GM12878 (cell line): ENCODE measurements around the gene SHFL. TPM values are rescaled to one million over a fixed set of nuclear protein-coding genes. Genes with fewer than 3 reads are reported as not detected.

ENCODE experiments used
- CBX3 ChIP-seq: fragments of 200-600 bp; sonication (generic); IDR thresholded peaks from 2 replicates; pipeline ENCODE4 v1.6.1; 2016; ENCODE audit warnings: low read depth, borderline replicate concordance
- CBX5 ChIP-seq: sonication (generic); IDR thresholded peaks from 2 replicates; pipeline ENCODE4 v1.6.1; 2016; ENCODE audit warnings: low read depth, moderate library complexity, mild to moderate bottlenecking, inconsistent platforms
- CHD1 ChIP-seq: IDR thresholded peaks from 2 replicates; pipeline ENCODE4 v1.6.1; 2012; ENCODE audit warnings: low read depth, low read length, improper control_type of control experiment
- CTCF ChIP-seq, 3 experiments: IDR thresholded peaks in 2 of 3; conservative IDR thresholded peaks in 1 of 3; 2 replicates each; pipeline ENCODE4 v1.5.1; 2011; ENCODE audit warnings: low read depth in 3 of 3, low read length in 3 of 3, mild to moderate bottlenecking in 3 of 3, control low read depth in 2 of 3, moderate library complexity in 2 of 3, inconsistent platforms in 1 of 3, mixed read lengths in 1 of 3; ENCODE audit not compliant: control insufficient read depth in 2 of 3, insufficient read depth in 1 of 3; ENCODE audit errors: extremely low read depth in 1 of 3
- GABPA ChIP-seq: IDR thresholded peaks from 2 replicates; pipeline ENCODE4 v1.6.1; 2014; ENCODE audit warnings: antibody characterized with exemption, low read depth, mild to moderate bottlenecking, inconsistent platforms
- HCFC1 ChIP-seq: fragments of 150-350 bp; IDR thresholded peaks from 2 replicates; pipeline ENCODE4 v1.6.1; 2014; ENCODE audit warnings: low read length
- NR2C1 ChIP-seq: fragments of 450-650 bp; IDR thresholded peaks from 2 replicates; pipeline ENCODE4 v1.6.1; 2017; ENCODE audit warnings: antibody characterized with exemption, mild to moderate bottlenecking, moderate library complexity
- POLR2A ChIP-seq: IDR thresholded peaks from 2 replicates; pipeline ENCODE4 v1.6.1; 2011; ENCODE audit warnings: low read depth, mild to moderate bottlenecking, low read length
- RBBP5 ChIP-seq: fragments of 200-600 bp; sonication (generic); conservative IDR thresholded peaks from 2 replicates; pipeline ENCODE4 v1.6.1; 2016
- RELA ChIP-seq: fragments of 450-650 bp; IDR thresholded peaks from 2 replicates; pipeline ENCODE4 v1.8.0; 2014; ENCODE audit warnings: borderline replicate concordance; ENCODE audit not compliant: partially characterized antibody
- RUNX3 ChIP-seq: IDR thresholded peaks from 2 replicates; pipeline ENCODE4 v1.6.1; 2012; ENCODE audit warnings: low read length, inconsistent platforms
- SIN3A ChIP-seq: IDR thresholded peaks from 2 replicates; pipeline ENCODE4 v1.6.1; 2012; ENCODE audit warnings: low read depth, low read length, improper control_type of control experiment
- SKIL ChIP-seq: fragments of 450-650 bp; IDR thresholded peaks from 2 replicates; pipeline ENCODE4 v1.6.1; 2017; ENCODE audit warnings: mild to moderate bottlenecking, low read depth, inconsistent platforms; ENCODE audit not compliant: poor library complexity, severe bottlenecking
- TCF12 ChIP-seq: IDR thresholded peaks from 2 replicates; pipeline ENCODE4 v1.6.1; 2011; ENCODE audit warnings: low read depth, mild to moderate bottlenecking, low read length
- WRNIP1 ChIP-seq: IDR thresholded peaks from 2 replicates; pipeline ENCODE4 v1.6.1; 2011; ENCODE audit warnings: low read depth, low read length, improper control_type of control experiment, borderline replicate concordance
- YY1 ChIP-seq: IDR thresholded peaks from 2 replicates; pipeline ENCODE4 v1.6.1; 2011; ENCODE audit warnings: low read depth, mild to moderate bottlenecking, low read length
- ZNF687 ChIP-seq: fragments of 450-650 bp; IDR thresholded peaks from 2 replicates; pipeline ENCODE4 v1.6.1; 2017; ENCODE audit warnings: mild to moderate bottlenecking, moderate library complexity
- polyA plus RNA-seq, 11 experiments: library from polyadenylated mRNA; depleted of rRNA in 4 of 11; unstranded in 6 of 11; stranded (reverse) in 5 of 11; fragments of >200 nt; fragmentation: Nextera tagmentation in 4 of 11; fragmentation: Illumina TruSeq in 1 of 11; extraction: Ambion mirVana in 4 of 11; extraction: Trizol in 1 of 11; gene quantifications; 1 replicate in 1 of 11; 2 replicates in 10 of 11; pipeline versions ENCODE4 v1.2.1 to v1.2.3, GENCODE V29; 2011 to 2016; ENCODE audit warnings: inconsistent platforms in 2 of 11, missing spikeins in 2 of 11, low read depth in 1 of 11
- total RNA-seq, 4 experiments: library from RNA; depleted of rRNA in 3 of 4; stranded (reverse); fragments of >200 nt in 3 of 4; fragmentation: Illumina TruSeq in 1 of 4; extraction: Trizol in 1 of 4; gene quantifications; 2 replicates each; pipeline versions ENCODE4 v1.2.1 to v1.2.3, GENCODE V29; 2013 to 2021
- TF ChIP-seq, protein P1 (sequence below): fragments of 450-650 bp; formaldehyde crosslinking; IDR thresholded peaks from 2 replicates; pipeline ENCODE4 v1.4.0; 2020; ENCODE audit warnings: mild to moderate bottlenecking, moderate library complexity
- TF ChIP-seq, protein P2 (sequence below): IDR thresholded peaks from 2 replicates; pipeline ENCODE4 v1.6.1; 2012; ENCODE audit warnings: low read depth, low read length, improper control_type of control experiment

The SHFL gene
- total and polyA plus RNA-seq, 10 of the 15 experiments (the other 5 are each of a cell fraction or from before 2014, with no cell fraction given), result 8.0 to 83.8 (median 40.7) TPM

GRCh38 chr19:10102787-10103236 lies 16.7 kb downstream of the SHFL start (continued):
- TF ChIP-seq RUNX3 (peak; percentile 61), CHD1 (0 out of 2 replicates have a peak, but pooled peaks have one; percentile 21), RBBP5 (no peak), GABPA (no peak), SIN3A (no peak), ZNF687 (peak; percentile 56), NR2C1 (no peak), TCF12 (peak; percentile 94), CTCF (IDR thresholded peaks at IDR 0.05 in 2 of 3, conservative IDR thresholded peaks at IDR 0.05 in 1 of 3; ENCODE audit: control insufficient read depth in 2 of 3, extremely low read depth in 1 of 3, insufficient read depth in 1 of 3, low read depth in 3 of 3, low read length in 3 of 3) (no peak), CBX3 (no peak), YY1 (peak; percentile 37; the same call in 1 of the 2 replicates), WRNIP1 (no peak), CBX5 (no peak), POLR2A (peak; percentile 50; the same call in 1 of the 2 replicates), RELA (no peak), HCFC1 (no peak), SKIL (peak; percentile 54)
- TF ChIP-seq, protein P1, sequence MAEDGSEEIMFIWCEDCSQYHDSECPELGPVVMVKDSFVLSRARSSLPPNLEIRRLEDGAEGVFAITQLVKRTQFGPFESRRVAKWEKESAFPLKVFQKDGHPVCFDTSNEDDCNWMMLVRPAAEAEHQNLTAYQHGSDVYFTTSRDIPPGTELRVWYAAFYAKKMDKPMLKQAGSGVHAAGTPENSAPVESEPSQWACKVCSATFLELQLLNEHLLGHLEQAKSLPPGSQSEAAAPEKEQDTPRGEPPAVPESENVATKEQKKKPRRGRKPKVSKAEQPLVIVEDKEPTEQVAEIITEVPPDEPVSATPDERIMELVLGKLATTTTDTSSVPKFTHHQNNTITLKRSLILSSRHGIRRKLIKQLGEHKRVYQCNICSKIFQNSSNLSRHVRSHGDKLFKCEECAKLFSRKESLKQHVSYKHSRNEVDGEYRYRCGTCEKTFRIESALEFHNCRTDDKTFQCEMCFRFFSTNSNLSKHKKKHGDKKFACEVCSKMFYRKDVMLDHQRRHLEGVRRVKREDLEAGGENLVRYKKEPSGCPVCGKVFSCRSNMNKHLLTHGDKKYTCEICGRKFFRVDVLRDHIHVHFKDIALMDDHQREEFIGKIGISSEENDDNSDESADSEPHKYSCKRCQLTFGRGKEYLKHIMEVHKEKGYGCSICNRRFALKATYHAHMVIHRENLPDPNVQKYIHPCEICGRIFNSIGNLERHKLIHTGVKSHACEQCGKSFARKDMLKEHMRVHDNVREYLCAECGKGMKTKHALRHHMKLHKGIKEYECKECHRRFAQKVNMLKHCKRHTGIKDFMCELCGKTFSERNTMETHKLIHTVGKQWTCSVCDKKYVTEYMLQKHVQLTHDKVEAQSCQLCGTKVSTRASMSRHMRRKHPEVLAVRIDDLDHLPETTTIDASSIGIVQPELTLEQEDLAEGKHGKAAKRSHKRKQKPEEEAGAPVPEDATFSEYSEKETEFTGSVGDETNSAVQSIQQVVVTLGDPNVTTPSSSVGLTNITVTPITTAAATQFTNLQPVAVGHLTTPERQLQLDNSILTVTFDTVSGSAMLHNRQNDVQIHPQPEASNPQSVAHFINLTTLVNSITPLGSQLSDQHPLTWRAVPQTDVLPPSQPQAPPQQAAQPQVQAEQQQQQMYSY (CRISPR knock-in tag), result no peak
- TF ChIP-seq, protein P2, sequence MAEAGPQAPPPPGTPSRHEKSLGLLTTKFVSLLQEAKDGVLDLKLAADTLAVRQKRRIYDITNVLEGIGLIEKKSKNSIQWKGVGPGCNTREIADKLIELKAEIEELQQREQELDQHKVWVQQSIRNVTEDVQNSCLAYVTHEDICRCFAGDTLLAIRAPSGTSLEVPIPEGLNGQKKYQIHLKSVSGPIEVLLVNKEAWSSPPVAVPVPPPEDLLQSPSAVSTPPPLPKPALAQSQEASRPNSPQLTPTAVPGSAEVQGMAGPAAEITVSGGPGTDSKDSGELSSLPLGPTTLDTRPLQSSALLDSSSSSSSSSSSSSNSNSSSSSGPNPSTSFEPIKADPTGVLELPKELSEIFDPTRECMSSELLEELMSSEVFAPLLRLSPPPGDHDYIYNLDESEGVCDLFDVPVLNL, result no peak
